NCI-H1694 (cell line): ENCODE measurements around the gene NDUFA13.
"Not testable (repeated sequence)": the region's sequence is repeated elsewhere in the genome, so short reads cannot be mapped to it uniquely, and the experiment has no call there.

Experiments
- DNase-seq: peaks from one replicate; lab custom pipeline; 2025; lab: John Stamatoyannopoulos, UW

Gene NDUFA13

GRCh38 chr19:19515642-19516519 is at the start of gene NDUFA13:
NDUFA13 (plus strand) TSS chr19:19516225; CDS start chr19:19516239, 14 bp downstream.
- DNase-seq: peak; percentile 88

GRCh38 chr19:19468424-19469050 is 47.5 kb upstream of the NDUFA13 start:
- DNase-seq: no peak

GRCh38 chr19:19470579-19470978 is 45.4 kb upstream of the NDUFA13 start:
- DNase-seq: no peak

- DNase-seq: no peak
Observed at GRCh38 chr19:19471682-19472081, 44.3 kb upstream of the NDUFA13 start.

- not testable (repeated sequence) for DNase-seq
Observed at GRCh38 chr19:19472106-19472505, 43.9 kb upstream of the NDUFA13 start.

- no peak for DNase-seq
Observed at GRCh38 chr19:19475015-19475765, 40.8 kb upstream of the NDUFA13 start.

GRCh38 chr19:19475849-19476828 is 39.9 kb upstream of the NDUFA13 start:
- no peak for DNase-seq

GRCh38 chr19:19477705-19478383 is 38.2 kb upstream of the NDUFA13 start:
- no peak for DNase-seq

- no peak for DNase-seq
Observed at GRCh38 chr19:19480688-19481087, 35.3 kb upstream of the NDUFA13 start.

GRCh38 chr19:19482809-19483596 is 33.0 kb upstream of the NDUFA13 start:
- no peak for DNase-seq

- DNase-seq: no peak
Observed at GRCh38 chr19:19485161-19485997, 30.6 kb upstream of the NDUFA13 start.

- DNase-seq: no peak
Observed at GRCh38 chr19:19485998-19486290, 30.1 kb upstream of the NDUFA13 start.

- DNase-seq: peak; percentile 42
Observed at GRCh38 chr19:19486343-19487076, 29.5 kb upstream of the NDUFA13 start.

GRCh38 chr19:19487077-19487949 is 28.7 kb upstream of the NDUFA13 start:
- no peak for DNase-seq

- no peak for DNase-seq
Observed at GRCh38 chr19:19487950-19488874, 27.8 kb upstream of the NDUFA13 start.

GRCh38 chr19:19488875-19489690 is 26.9 kb upstream of the NDUFA13 start:
- DNase-seq: no peak
